ENCODE data around the gene SNPH.
A peak's percentile ranks its signal among the peaks of the same experiment; 100 is the strongest.

Gene SNPH

GRCh38 chr20:1321654-1321939, 55.5 kb downstream of the SNPH start:
- no peak for TF ChIP-seq CTCF (IDR thresholded peaks at IDR 0.05; ENCODE audit: control insufficient read depth, insufficient read depth, low read depth, low read length, missing control alignments)
- DNase-seq (ENCODE audit: low read depth), result no peak
- no peak overlapping the region for H3K4me3 ChIP-seq (ENCODE audit: control insufficient read depth, low read depth, low read length)

- no peak for TF ChIP-seq CTCF (IDR thresholded peaks at IDR 0.05; ENCODE audit: control insufficient read depth, insufficient read depth, low read depth, low read length, missing control alignments)
- no peak overlapping the region for H3K4me3 ChIP-seq (ENCODE audit: control insufficient read depth, low read depth, low read length)
- DNase-seq (ENCODE audit: low read depth), result peak; percentile 83
These were observed 56.6 kb downstream of the SNPH start for GRCh38 chr20:1322511-1323245.

DNA sequence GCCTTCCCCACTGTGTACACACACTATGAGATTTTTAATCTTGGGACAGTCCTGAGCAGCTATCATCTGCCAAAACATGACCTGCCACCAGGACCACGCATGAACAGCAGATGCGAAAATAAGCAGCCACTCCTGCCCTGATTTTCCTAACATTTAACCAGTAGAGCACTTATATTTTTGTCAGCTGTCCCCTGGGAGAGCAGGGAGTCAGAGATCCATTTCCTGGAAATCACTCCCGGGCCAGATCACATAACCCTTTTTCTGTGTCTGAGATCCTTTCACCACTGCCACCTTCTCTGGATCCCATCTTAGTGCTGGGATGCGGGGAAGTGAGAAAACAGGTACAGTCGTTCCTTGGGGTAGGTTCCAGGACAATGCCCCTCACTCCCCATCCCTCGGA, 57.2 kb downstream of the SNPH start:
- H3K4me3 ChIP-seq (ENCODE audit: control insufficient read depth, low read depth, low read length), result no peak overlapping the region
- no peak for DNase-seq (ENCODE audit: low read depth)
- TF ChIP-seq CTCF (IDR thresholded peaks at IDR 0.05; ENCODE audit: control insufficient read depth, insufficient read depth, low read depth, low read length, missing control alignments), result no peak

GRCh38 chr20:1323830-1324597, 57.9 kb downstream of the SNPH start:
- no peak overlapping the region for H3K4me3 ChIP-seq (ENCODE audit: control insufficient read depth, low read depth, low read length)
- no peak for DNase-seq (ENCODE audit: low read depth)
- TF ChIP-seq CTCF (IDR thresholded peaks at IDR 0.05; ENCODE audit: control insufficient read depth, insufficient read depth, low read depth, low read length, missing control alignments), result no peak

- no peak for TF ChIP-seq CTCF (IDR thresholded peaks at IDR 0.05; ENCODE audit: control insufficient read depth, insufficient read depth, low read depth, low read length, missing control alignments)
- no peak for DNase-seq (ENCODE audit: low read depth)
- H3K4me3 ChIP-seq (ENCODE audit: control insufficient read depth, low read depth, low read length), result peak overlapping the region; percentile 78
These were observed 58.6 kb downstream of the SNPH start for GRCh38 chr20:1324598-1325172.

- DNase-seq (ENCODE audit: low read depth), result peak; percentile 77
- peak; percentile 17 for TF ChIP-seq CTCF (IDR thresholded peaks at IDR 0.05; ENCODE audit: control insufficient read depth, insufficient read depth, low read depth, low read length, missing control alignments)
- peak overlapping the region; percentile 78 for H3K4me3 ChIP-seq (ENCODE audit: control insufficient read depth, low read depth, low read length)
These were observed 59.3 kb downstream of the SNPH start for GRCh38 chr20:1325173-1326030.

Data from AG09309 (cell line).